Measurements from ENCODE around the gene PAGR1. TPM values are rescaled to one million over a fixed set of nuclear protein-coding genes. Genes with fewer than 3 reads are reported as not detected.

Gene PAGR1
- total and polyA plus RNA-seq, 9 of the 15 experiments (the other 6 are each of a cell fraction or from before 2014, with no cell fraction given): 1.4 to 58.2 (median 16.8) TPM

DNA sequence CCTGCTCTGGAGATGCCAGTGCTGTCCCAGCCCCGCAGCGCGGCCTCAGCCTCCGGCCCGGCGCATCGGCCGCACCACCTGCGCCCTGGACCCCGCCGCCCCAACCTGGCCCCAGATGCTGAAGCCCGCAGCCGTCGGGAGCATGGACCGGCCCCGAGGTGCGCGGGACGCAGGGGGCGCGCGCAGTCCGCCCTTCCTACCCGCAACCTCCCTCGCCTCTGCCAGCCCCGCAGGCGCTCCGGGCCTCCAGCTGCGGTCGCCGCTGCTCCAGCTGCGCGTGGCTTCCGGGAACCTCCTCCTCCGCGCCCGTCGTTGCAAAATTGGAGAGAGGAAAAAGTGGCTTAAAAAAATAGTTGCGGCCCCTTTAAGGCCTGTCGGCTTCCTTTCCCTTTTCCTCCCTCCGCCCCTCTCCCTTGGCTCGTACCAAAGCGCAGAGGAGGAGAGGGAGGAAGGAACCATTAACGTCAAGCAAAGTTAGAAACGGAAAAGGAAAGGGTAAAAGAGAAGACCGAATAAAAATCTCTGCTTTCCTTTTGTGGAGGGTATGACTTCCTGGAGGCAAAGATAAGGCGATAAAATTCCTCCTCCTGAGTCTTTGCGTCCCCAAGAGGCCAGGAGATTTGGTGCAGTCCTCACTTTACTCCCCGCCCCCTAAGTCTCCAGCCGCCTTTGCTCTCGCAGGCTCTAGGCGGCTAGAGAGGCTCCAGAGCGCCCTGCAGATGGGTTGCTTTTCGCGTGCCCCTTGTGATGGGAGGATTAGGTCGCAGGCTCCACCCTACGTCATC lies 47.1 kb downstream of the PAGR1 start, which contains the start of gene CDIPT (continued):
- TF ChIP-seq RBM39 (optimal IDR thresholded peaks at IDR 0.05; ENCODE audit: low read depth, low read length): no peak
- TF ChIP-seq REST (IDR thresholded peaks at IDR 0.05; ENCODE audit: borderline replicate concordance): peak; percentile 65
- TF ChIP-seq REST (CRISPR knock-in tag; IDR thresholded peaks at IDR 0.05; ENCODE audit: low read depth): no peak
- no peak for TF ChIP-seq HINFP (tag; conservative IDR thresholded peaks at IDR 0.05; ENCODE audit: low read depth)
- TF ChIP-seq SLC30A9 (CRISPR knock-in tag; IDR thresholded peaks at IDR 0.05): no peak
- peak; percentile 86 to 92 for TF ChIP-seq MAZ (CRISPR knock-in tag; conservative IDR thresholded peaks at IDR 0.05 in 1 of 2, IDR thresholded peaks at IDR 0.05 in 1 of 2)
- TF ChIP-seq HLTF (IDR thresholded peaks at IDR 0.05): no peak
- no peak for TF ChIP-seq ZNF12 (CRISPR knock-in tag; IDR thresholded peaks at IDR 0.05)
- peak; percentile 71 for TF ChIP-seq RBFOX2 (IDR thresholded peaks at IDR 0.05; ENCODE audit: low read depth, low read length)
- peak; percentile 82 for TF ChIP-seq NCOA6 (IDR thresholded peaks at IDR 0.05)
- TF ChIP-seq, protein P1, sequence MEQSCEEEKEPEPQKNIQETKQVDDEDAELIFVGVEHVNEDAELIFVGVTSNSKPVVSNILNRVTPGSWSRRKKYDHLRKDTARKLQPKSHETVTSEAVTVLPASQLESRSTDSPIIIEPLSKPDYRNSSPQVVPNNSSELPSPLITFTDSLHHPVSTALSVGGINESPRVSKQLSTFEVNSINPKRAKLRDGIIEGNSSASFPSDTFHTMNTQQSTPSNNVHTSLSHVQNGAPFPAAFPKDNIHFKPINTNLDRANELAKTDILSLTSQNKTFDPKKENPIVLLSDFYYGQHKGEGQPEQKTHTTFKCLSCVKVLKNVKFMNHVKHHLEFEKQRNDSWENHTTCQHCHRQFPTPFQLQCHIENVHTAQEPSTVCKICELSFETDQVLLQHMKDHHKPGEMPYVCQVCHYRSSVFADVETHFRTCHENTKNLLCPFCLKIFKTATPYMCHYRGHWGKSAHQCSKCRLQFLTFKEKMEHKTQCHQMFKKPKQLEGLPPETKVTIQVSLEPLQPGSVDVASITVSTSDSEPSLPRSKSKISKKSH (CRISPR knock-in tag; IDR thresholded peaks at IDR 0.05): no peak
- no peak for TF ChIP-seq FOXJ2 (tag; IDR thresholded peaks at IDR 0.05)
- peak; percentile 68; the same call in 1 of the 2 replicates for TF ChIP-seq MEF2D (tag; conservative IDR thresholded peaks at IDR 0.05; ENCODE audit: low read depth)
- 0 out of 4 replicates have a peak, but pooled peaks of 1 of the 2 experiments have one; percentile 57 for TF ChIP-seq TRIM24 (IDR thresholded peaks at IDR 0.05)
- no peak for TF ChIP-seq E2F1 (CRISPR knock-in tag; IDR thresholded peaks at IDR 0.05)

Measured in K562 (cell line).